ENCODE results near the gene CCDC148. TPM values are rescaled to one million over a fixed set of nuclear protein-coding genes. Genes with fewer than 3 reads are reported as not detected.

Gene CCDC148
- total and polyA plus RNA-seq, 10 of the 15 experiments (the other 5 are each of a cell fraction or from before 2014, with no cell fraction given) = 0.07 to 0.30 (median 0.18) TPM; not detected in 7

- FAIRE-seq (peak; percentile 27), DNase-seq (ENCODE audit: low read depth, low spot score) (no peak), ATAC-seq (no peak)
- H4K20me1 ChIP-seq (ENCODE audit: control insufficient read depth, insufficient read depth) = no peaks in the 10 kb centered on the region
- H3K9ac ChIP-seq (ENCODE audit: control insufficient read depth, insufficient read depth, low read length) = no peak overlapping the region
- ChIA-PET SMC1A (ENCODE audit: uncharacterized antibody, unreplicated experiment) (no interaction called here), POLR2A (no interaction called here), RAD21 (ENCODE audit: unreplicated experiment) (no interaction called here), CTCF (interaction anchor here (0.7 to 1.3 kb wide), 2 partner anchors 282 to 295 kb away, joined by 3 to 4 read pairs; no protein-coding TSS in a partner anchor)
- H3K79me2 ChIP-seq (ENCODE audit: control insufficient read depth, insufficient read depth, low read length) = peaks cover 22% of the 10 kb centered on the region
- peaks cover 5% of the 10 kb centered on the region; the same call in 1 of the 2 replicates for H3K4me1 ChIP-seq (ENCODE audit: control insufficient read depth, insufficient read depth, low read length)
- intact Hi-C loops (cut with micrococcal nuclease; ENCODE audit: unreplicated experiment) = loop anchor here (5.0 kb wide), 2 partner anchors 293 to 427 kb away; no protein-coding TSS in a partner anchor
- H3K27ac ChIP-seq (ENCODE audit: control insufficient read depth, insufficient read depth) = no peak overlapping the region
- H3K4me3 ChIP-seq = peak overlapping the region; percentile 78; the same call in 1 of the 2 replicates
- H3K27me3 ChIP-seq (replicated peaks in 1 of 2; ENCODE audit: control insufficient read depth in 2 of 2, insufficient read depth in 2 of 2, low read length in 1 of 2) = no peaks in the 10 kb centered on the region
- no peaks in the 10 kb centered on the region for H3K9me3 ChIP-seq (replicated peaks; ENCODE audit: control insufficient read depth, insufficient read depth, low read length)
- 87% methylated on average over 9 of the region's 9 CpGs for WGBS (ENCODE audit: insufficient coverage, insufficient replicate concordance, low lambda C conversion rate, missing lambda C conversion rate)
- no peak overlapping the region for H2AFZ ChIP-seq (ENCODE audit: control insufficient read depth, low read depth, low read length)
- no peak for TF ChIP-seq ZBTB33 (IDR thresholded peaks at IDR 0.05)
- no peak for TF ChIP-seq NFIC (IDR thresholded peaks at IDR 0.05; ENCODE audit: low read depth, low read length)
- TF ChIP-seq GATAD2B (conservative IDR thresholded peaks at IDR 0.05; ENCODE audit: low read depth) = no peak
- no peak for TF ChIP-seq SREBF2 (IDR thresholded peaks at IDR 0.05; ENCODE audit: low read length)
- no peak for TF ChIP-seq SUZ12 (IDR thresholded peaks at IDR 0.05; ENCODE audit: unreplicated experiment)
- in situ Hi-C loops (cut with MboI) = no loop called here
- TSS peak; percentile 48 for BruUV-seq (replicated peaks)
- peak overlapping the region; percentile 98 for H3K4me2 ChIP-seq (ENCODE audit: control insufficient read depth, insufficient read depth)
- H3K36me3 ChIP-seq (ENCODE audit: control insufficient read depth in 2 of 2, insufficient read depth in 2 of 2, low read length in 1 of 2) = no peaks in the 10 kb centered on the region
These were observed 2.8 kb upstream of the CCDC148 start for GRCh38 chr2:158459161-158460003.
